Type B pancreatic cell (in vitro differentiated cells): Measurements from ENCODE around the gene RAI1. TPM values are rescaled to one million over a fixed set of nuclear protein-coding genes. Genes with fewer than 3 reads are reported as not detected.

Experiments
- DNase-seq: peaks from one replicate; pipeline ENCODE4 v3.0.0; 2021; ENCODE audit warnings: mixed read lengths; ENCODE audit not compliant: unreplicated experiment; ENCODE audit errors: extremely low spot score
- H3K27ac Mint-ChIP-seq: 2 replicates; pipeline ENCODE4 v1.8.0; 2021; ENCODE audit warnings: mild to moderate bottlenecking, mixed read lengths
- H3K27me3 Mint-ChIP-seq: 2 replicates; pipeline ENCODE4 v1.8.0; 2021; ENCODE audit warnings: mixed read lengths
- H3K36me3 Mint-ChIP-seq: 2 replicates; pipeline ENCODE4 v1.8.0; 2021; ENCODE audit warnings: mixed read lengths
- H3K4me1 Mint-ChIP-seq: one replicate; pipeline ENCODE4 v1.8.0; 2021; ENCODE audit warnings: mixed read lengths; ENCODE audit not compliant: unreplicated experiment
- H3K4me3 Mint-ChIP-seq: 2 replicates; pipeline ENCODE4 v1.8.0; 2021; ENCODE audit warnings: mild to moderate bottlenecking, mixed read lengths
- H3K9me3 Mint-ChIP-seq: 2 replicates; pipeline ENCODE4 v1.8.0; 2021; ENCODE audit warnings: mixed read lengths
- total RNA-seq: library from RNA; stranded (reverse); gene quantifications from 2 replicates; pipeline ENCODE4 v1.2.1, GENCODE V29; 2021; ENCODE audit warnings: low replicate concordance
- TF ChIP-seq, protein P1 (sequence below): fragments of 200-600 bp; sonication (generic); conservative IDR thresholded peaks from 2 replicates; pipeline ENCODE4 v1.5.0; 2021; ENCODE audit warnings: antibody characterized with exemption, mild to moderate bottlenecking

RAI1 gene
- total RNA-seq, 1 donor from 2014 or later = 61.1 TPM

- TF ChIP-seq, protein P1, sequence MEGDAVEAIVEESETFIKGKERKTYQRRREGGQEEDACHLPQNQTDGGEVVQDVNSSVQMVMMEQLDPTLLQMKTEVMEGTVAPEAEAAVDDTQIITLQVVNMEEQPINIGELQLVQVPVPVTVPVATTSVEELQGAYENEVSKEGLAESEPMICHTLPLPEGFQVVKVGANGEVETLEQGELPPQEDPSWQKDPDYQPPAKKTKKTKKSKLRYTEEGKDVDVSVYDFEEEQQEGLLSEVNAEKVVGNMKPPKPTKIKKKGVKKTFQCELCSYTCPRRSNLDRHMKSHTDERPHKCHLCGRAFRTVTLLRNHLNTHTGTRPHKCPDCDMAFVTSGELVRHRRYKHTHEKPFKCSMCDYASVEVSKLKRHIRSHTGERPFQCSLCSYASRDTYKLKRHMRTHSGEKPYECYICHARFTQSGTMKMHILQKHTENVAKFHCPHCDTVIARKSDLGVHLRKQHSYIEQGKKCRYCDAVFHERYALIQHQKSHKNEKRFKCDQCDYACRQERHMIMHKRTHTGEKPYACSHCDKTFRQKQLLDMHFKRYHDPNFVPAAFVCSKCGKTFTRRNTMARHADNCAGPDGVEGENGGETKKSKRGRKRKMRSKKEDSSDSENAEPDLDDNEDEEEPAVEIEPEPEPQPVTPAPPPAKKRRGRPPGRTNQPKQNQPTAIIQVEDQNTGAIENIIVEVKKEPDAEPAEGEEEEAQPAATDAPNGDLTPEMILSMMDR = no peak
- Mint-ChIP-seq H3K36me3 (peaks cover 8% of the 10 kb centered on the region), H3K27me3 (peaks cover 4% of the 10 kb centered on the region), H3K9me3 (no peaks in the 10 kb centered on the region), H3K4me1 (peaks cover 66% of the 10 kb centered on the region), H3K4me3 (peak overlapping the region; percentile 66), H3K27ac (peak overlapping the region; percentile 84)
- DNase-seq = no peak
Measured at GRCh38 chr17:17702449-17703139, 21.3 kb downstream of the RAI1 start.

DNA sequence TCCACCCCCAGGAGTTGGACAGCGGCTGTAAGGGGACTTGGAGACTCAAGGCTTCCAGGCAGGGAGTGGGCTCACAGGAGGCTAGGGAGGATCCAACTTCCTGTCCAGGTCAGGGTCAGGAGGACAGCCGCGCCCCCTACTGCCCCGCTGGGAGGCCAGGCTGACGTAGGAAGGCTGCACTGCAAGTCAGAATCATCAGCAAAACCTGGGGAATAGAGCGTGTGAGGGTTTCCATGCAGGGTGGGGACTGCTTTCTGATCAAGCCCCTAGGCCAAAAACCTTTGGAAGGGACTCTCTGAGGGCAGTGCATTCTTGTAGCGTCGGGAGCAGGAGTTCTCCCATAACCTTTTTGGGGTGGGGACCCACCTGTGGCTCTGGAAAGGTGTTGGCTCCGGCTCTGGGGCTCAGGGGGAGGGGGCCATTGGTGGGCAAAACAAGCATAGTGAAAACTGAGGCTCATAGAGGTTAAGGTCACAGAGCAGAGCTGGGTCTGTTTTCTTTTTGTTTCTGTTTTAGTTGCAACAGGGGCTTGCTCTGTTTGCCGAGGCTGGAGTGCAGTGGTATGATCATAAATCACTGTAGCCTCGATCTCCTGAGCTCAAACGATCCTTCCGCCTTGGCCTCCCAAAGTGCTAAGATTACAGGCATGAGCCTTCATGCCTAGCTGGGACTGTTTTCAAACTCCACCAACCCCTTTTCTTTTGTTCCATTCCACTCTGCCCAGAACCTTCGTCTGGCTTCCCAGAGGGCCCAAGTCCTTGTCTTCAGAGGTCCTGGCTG is 22.1 kb downstream of the RAI1 start:
- no peak for DNase-seq
- peaks cover 4% of the 10 kb centered on the region for H3K27me3 Mint-ChIP-seq
- peak overlapping the region; percentile 84 for H3K27ac Mint-ChIP-seq
- H3K4me1 Mint-ChIP-seq = peaks cover 63% of the 10 kb centered on the region
- TF ChIP-seq, protein P1 = no peak
- H3K4me3 Mint-ChIP-seq = peak overlapping the region; percentile 66
- no peaks in the 10 kb centered on the region for H3K9me3 Mint-ChIP-seq
- H3K36me3 Mint-ChIP-seq = peaks cover 8% of the 10 kb centered on the region

GRCh38 chr17:17704931-17705330 is 23.7 kb downstream of the RAI1 start:
- peaks cover 56% of the 10 kb centered on the region for H3K4me1 Mint-ChIP-seq
- no peak overlapping the region for H3K4me3 Mint-ChIP-seq
- H3K9me3 Mint-ChIP-seq = no peaks in the 10 kb centered on the region
- peaks cover 4% of the 10 kb centered on the region for H3K27me3 Mint-ChIP-seq
- no peak for DNase-seq
- peaks cover 8% of the 10 kb centered on the region for H3K36me3 Mint-ChIP-seq
- no peak overlapping the region for H3K27ac Mint-ChIP-seq
- TF ChIP-seq, protein P1 = no peak

- H3K9me3 Mint-ChIP-seq = no peaks in the 10 kb centered on the region
- H3K27ac Mint-ChIP-seq = peak overlapping the region; percentile 75
- TF ChIP-seq, protein P1 = no peak
- H3K27me3 Mint-ChIP-seq = no peaks in the 10 kb centered on the region
- H3K36me3 Mint-ChIP-seq = peaks cover 8% of the 10 kb centered on the region
- H3K4me1 Mint-ChIP-seq = peaks cover 49% of the 10 kb centered on the region
- DNase-seq = no peak
- peak overlapping the region; percentile 22 for H3K4me3 Mint-ChIP-seq
Measured at GRCh38 chr17:17706140-17707060, 25.1 kb downstream of the RAI1 start.

GRCh38 chr17:17708295-17708694 is 27.0 kb downstream of the RAI1 start:
- peaks cover 51% of the 10 kb centered on the region for H3K4me1 Mint-ChIP-seq
- H3K4me3 Mint-ChIP-seq = no peak overlapping the region
- DNase-seq = no peak
- H3K27me3 Mint-ChIP-seq = no peaks in the 10 kb centered on the region
- H3K36me3 Mint-ChIP-seq = peaks cover 4% of the 10 kb centered on the region
- TF ChIP-seq, protein P1 = no peak
- H3K27ac Mint-ChIP-seq = peak overlapping the region; percentile 67
- H3K9me3 Mint-ChIP-seq = no peaks in the 10 kb centered on the region
